GM23338 (cell line): ENCODE measurements around the gene TMEM8B. TPM values are rescaled to one million over a fixed set of nuclear protein-coding genes. Genes with fewer than 3 reads are reported as not detected.
A peak's percentile ranks its signal among the peaks of the same experiment; 100 is the strongest.

Source experiments
- ATAC-seq: fragments of 200-7000 bp; cut with Tn5 transposase; 3 replicates; pipeline ENCODE4 v1.9.1; 2020
- DNase-seq: peaks from one replicate; pipeline ENCODE4 v3.0.0-alpha.2; 2015; ENCODE audit warnings: low spot score
- H2AFZ ChIP-seq: fragments of 200-600 bp; sonication (generic); 2 replicates; pipeline ENCODE4 v1.8.0; 2016; ENCODE audit warnings: antibody characterized with exemption, mild to moderate bottlenecking, moderate library complexity
- H3F3A ChIP-seq: fragments of 200-600 bp; sonication (generic); replicated peaks from 2 replicates; pipeline ENCODE4 v1.8.0; 2017; ENCODE audit warnings: antibody characterized with exemption, mixed run types, low read depth
- H3K27ac ChIP-seq: fragments of 200-600 bp; sonication (generic); 2 replicates; pipeline ENCODE4 v1.6.1; 2016; ENCODE audit warnings: low read depth
- H3K27me3 ChIP-seq: fragments of 200-600 bp; sonication (generic); 2 replicates; pipeline ENCODE4 v1.8.0; 2016; ENCODE audit warnings: mild to moderate bottlenecking, mixed run types, moderate library complexity; ENCODE audit not compliant: insufficient read depth
- H3K36me3 ChIP-seq: fragments of 200-600 bp; sonication (generic); 2 replicates; pipeline ENCODE4 v1.8.0; 2016; ENCODE audit warnings: mild to moderate bottlenecking; ENCODE audit not compliant: insufficient read depth
- H3K4me1 ChIP-seq: fragments of 200-600 bp; sonication (generic); 2 replicates; pipeline ENCODE4 v1.8.0; 2016; ENCODE audit warnings: mild to moderate bottlenecking, moderate library complexity; ENCODE audit not compliant: insufficient read depth
- H3K4me2 ChIP-seq: fragments of 200-600 bp; sonication (generic); 2 replicates; pipeline ENCODE4 v1.7.1; 2017; ENCODE audit warnings: mixed run types
- H3K4me3 ChIP-seq: fragments of 200-600 bp; sonication (generic); 2 replicates; pipeline ENCODE4 v1.6.1; 2016; ENCODE audit warnings: mixed run types
- H3K79me2 ChIP-seq: fragments of 200-600 bp; sonication (generic); replicated peaks from 2 replicates; pipeline ENCODE4 v1.8.0; 2017; ENCODE audit warnings: mild to moderate bottlenecking; ENCODE audit not compliant: insufficient read depth
- H3K9me2 ChIP-seq: fragments of 200-600 bp; sonication (generic); 2 replicates; pipeline ENCODE4 v1.8.0; 2017; ENCODE audit not compliant: insufficient read depth
- H4K20me1 ChIP-seq: fragments of 200-600 bp; sonication (generic); replicated peaks from 2 replicates; pipeline ENCODE4 v1.8.0; 2017; ENCODE audit warnings: mild to moderate bottlenecking; ENCODE audit not compliant: insufficient read depth
- H3K27ac Mint-ChIP-seq: 2 replicates; pipeline ENCODE4 v1.8.0; 2020; ENCODE audit warnings: inconsistent platforms, mild to moderate bottlenecking, moderate library complexity, mixed read lengths
- H3K27me3 Mint-ChIP-seq: 3 replicates; pipeline ENCODE4 v1.8.0; 2022; ENCODE audit warnings: low read depth, mild to moderate bottlenecking, moderate library complexity, mixed read lengths, inconsistent platforms; ENCODE audit not compliant: insufficient read depth, poor library complexity
- H3K36me3 Mint-ChIP-seq: 3 replicates; pipeline ENCODE4 v1.8.0; 2021; ENCODE audit warnings: low read depth, mild to moderate bottlenecking, inconsistent platforms, moderate library complexity, mixed read lengths
- H3K4me1 Mint-ChIP-seq: 3 replicates; pipeline ENCODE4 v1.8.0; 2020; ENCODE audit warnings: mild to moderate bottlenecking, inconsistent platforms, mixed read lengths
- H3K4me3 Mint-ChIP-seq: 3 replicates; pipeline ENCODE4 v1.8.0; 2021; ENCODE audit warnings: moderate library complexity, mild to moderate bottlenecking, inconsistent platforms, mixed read lengths
- H3K9me3 Mint-ChIP-seq: 3 replicates; pipeline ENCODE4 v1.8.0; 2020; ENCODE audit warnings: moderate library complexity, mild to moderate bottlenecking, inconsistent platforms, mixed read lengths
- CREB1 ChIP-seq: fragments of 250-450 bp; sonication (Bioruptor Pico); IDR thresholded peaks from 2 replicates; pipeline ENCODE4 v1.5.0; 2020; ENCODE audit warnings: low read depth, mild to moderate bottlenecking, moderate library complexity
- EZH2 ChIP-seq: fragments of 200-600 bp; sonication (generic); IDR thresholded peaks from one replicate; pipeline ENCODE4 v1.8.0; 2017; ENCODE audit warnings: antibody characterized with exemption, mild to moderate bottlenecking, low read depth; ENCODE audit not compliant: unreplicated experiment
- EZH2phosphoT487 ChIP-seq: fragments of 200-600 bp; sonication (generic); IDR thresholded peaks from one replicate; pipeline ENCODE4 v1.8.1; 2018; ENCODE audit warnings: antibody characterized with exemption; ENCODE audit not compliant: unreplicated experiment
- JUNB ChIP-seq: IDR thresholded peaks from one replicate; pipeline ENCODE4 v1.6.1; 2016; ENCODE audit warnings: antibody characterized with exemption; ENCODE audit not compliant: unreplicated experiment
- NANOG ChIP-seq: IDR thresholded peaks from 2 replicates; pipeline ENCODE4 v1.6.1; 2016; ENCODE audit warnings: antibody characterized with exemption, borderline replicate concordance
- POLR2AphosphoS5 ChIP-seq: IDR thresholded peaks from 2 replicates; pipeline ENCODE4 v1.6.1; 2016; ENCODE audit warnings: antibody characterized with exemption, low read depth
- STAT1 ChIP-seq: IDR thresholded peaks from one replicate; pipeline ENCODE4 v1.6.1; 2016; ENCODE audit warnings: antibody characterized with exemption; ENCODE audit not compliant: unreplicated experiment
- ZNF114 ChIP-seq: fragments of 250-450 bp; sonication (Bioruptor Pico); IDR thresholded peaks from 2 replicates; pipeline ENCODE4 v1.5.0; 2020; ENCODE audit warnings: mild to moderate bottlenecking, moderate library complexity
- ZNF331 ChIP-seq: fragments of 250-450 bp; sonication (Bioruptor Pico); IDR thresholded peaks from 2 replicates; pipeline ENCODE4 v1.5.0; 2020; ENCODE audit warnings: low read depth, mild to moderate bottlenecking, moderate library complexity
- polyA plus RNA-seq: library from polyadenylated mRNA; unstranded; fragments of >200 nt; fragmentation: Nextera tagmentation; extraction: Ambion mirVana; gene quantifications from 2 replicates; pipeline ENCODE4 v1.2.1, GENCODE V29; 2016
- total RNA-seq: library from RNA; depleted of rRNA; stranded (reverse); fragments of >200 nt; shearing (Covaris generic); gene quantifications from 2 replicates; pipeline ENCODE4 v1.2.3, GENCODE V29; 2014
- TF ChIP-seq, protein P1 (sequence below): IDR thresholded peaks from one replicate; pipeline ENCODE4 v1.6.1; 2018; ENCODE audit warnings: antibody characterized with exemption; ENCODE audit not compliant: unreplicated experiment
- TF ChIP-seq, protein P2 (sequence below), 2 experiments: fragments of 200-600 bp in 1 of 2; sonication (generic) in 1 of 2; conservative IDR thresholded peaks; 2 replicates each; pipeline versions ENCODE4 v1.5.1 to v1.6.1; 2016 to 2017; ENCODE audit warnings: antibody characterized with exemption in 2 of 2, low read depth in 2 of 2, mild to moderate bottlenecking in 2 of 2, moderate library complexity in 1 of 2
- TF ChIP-seq, protein P3 (sequence below): fragments of 250-450 bp; sonication (Bioruptor Pico); IDR thresholded peaks from 2 replicates; pipeline ENCODE4 v1.5.0; 2020; ENCODE audit warnings: mild to moderate bottlenecking, moderate library complexity
- TF ChIP-seq, protein P4 (sequence below): IDR thresholded peaks from 2 replicates; pipeline ENCODE4 v1.6.1; 2016; ENCODE audit warnings: antibody characterized with exemption

TMEM8B gene
- total and polyA plus RNA-seq, 2 experiments from 2014 or later: 4.2 to 5.5 TPM

DNA sequence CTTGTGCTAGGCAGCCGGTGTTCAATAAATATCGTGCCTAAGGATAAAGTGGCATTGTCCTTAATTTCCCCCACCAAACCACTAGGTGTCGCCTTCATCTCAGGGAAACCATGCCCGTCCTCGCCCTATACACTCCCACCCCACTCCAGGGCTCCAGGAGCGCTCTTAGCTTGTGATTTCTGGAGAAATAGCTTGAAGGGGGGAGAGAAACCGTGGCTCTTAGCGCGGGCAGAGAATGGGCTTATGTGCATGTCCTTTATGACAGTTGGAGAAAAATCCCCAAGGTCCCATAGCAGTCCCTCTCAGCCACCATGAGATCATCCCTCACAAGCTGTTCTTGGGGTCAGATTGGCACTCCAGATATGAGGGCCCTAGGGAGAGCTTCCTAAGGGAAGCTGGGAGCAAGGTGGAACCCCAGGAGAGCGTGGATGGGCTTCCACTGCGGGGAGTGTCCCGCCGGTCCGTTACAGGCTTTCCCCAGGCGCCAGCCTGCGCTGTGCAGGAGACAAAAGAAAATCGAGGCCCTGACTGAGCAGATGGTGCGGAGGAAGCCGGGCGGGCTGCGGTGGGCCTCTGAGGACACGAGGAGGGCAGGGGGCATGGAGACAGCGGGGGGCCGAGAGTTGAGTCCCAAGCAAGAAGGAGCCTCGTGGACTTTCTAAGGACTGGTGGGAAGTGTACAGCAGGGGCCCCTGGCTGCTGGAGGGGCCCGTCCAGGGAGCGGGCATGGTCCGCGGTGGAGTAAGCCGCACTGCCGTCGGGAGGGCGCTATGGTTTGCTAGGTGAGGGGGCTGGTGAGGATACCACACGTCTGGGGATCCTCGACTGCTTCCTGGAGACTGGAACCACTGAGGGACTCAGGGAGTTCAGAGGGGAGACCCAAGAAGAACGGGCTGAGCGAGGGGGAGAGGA is 38.4 kb upstream of the TMEM8B start:
- H3K4me1 ChIP-seq: peaks cover 9% of the 10 kb centered on the region; the same call in 1 of the 2 replicates
- peak; percentile 82 for ATAC-seq
- no peak overlapping the region; the same call in 1 of the 2 replicates for H3K27ac Mint-ChIP-seq
- H3K79me2 ChIP-seq: no peaks in the 10 kb centered on the region
- H3K9me2 ChIP-seq: no peaks in the 10 kb centered on the region
- peaks cover 7% of the 10 kb centered on the region; the same call in 1 of the 2 replicates for H3K27me3 ChIP-seq
- peak overlapping the region; percentile 91 for H3K4me2 ChIP-seq
- peaks cover 17% of the 10 kb centered on the region for H3K4me1 Mint-ChIP-seq
- H3K9me3 Mint-ChIP-seq: no peaks in the 10 kb centered on the region; the same call in 2 of the 3 replicates
- no peaks in the 10 kb centered on the region for H3F3A ChIP-seq
- 0 out of 2 replicates have a peak, but pooled peaks cover 3% of the 10 kb centered on the region for H3K36me3 ChIP-seq
- peaks cover 14% of the 10 kb centered on the region for H3K27me3 Mint-ChIP-seq
- peak; percentile 90 for DNase-seq
- peak overlapping the region; percentile 64 for H3K4me3 ChIP-seq
- peaks cover 14% of the 10 kb centered on the region for H3K36me3 Mint-ChIP-seq
- H4K20me1 ChIP-seq: no peaks in the 10 kb centered on the region
- TF ChIP-seq, protein P1, sequence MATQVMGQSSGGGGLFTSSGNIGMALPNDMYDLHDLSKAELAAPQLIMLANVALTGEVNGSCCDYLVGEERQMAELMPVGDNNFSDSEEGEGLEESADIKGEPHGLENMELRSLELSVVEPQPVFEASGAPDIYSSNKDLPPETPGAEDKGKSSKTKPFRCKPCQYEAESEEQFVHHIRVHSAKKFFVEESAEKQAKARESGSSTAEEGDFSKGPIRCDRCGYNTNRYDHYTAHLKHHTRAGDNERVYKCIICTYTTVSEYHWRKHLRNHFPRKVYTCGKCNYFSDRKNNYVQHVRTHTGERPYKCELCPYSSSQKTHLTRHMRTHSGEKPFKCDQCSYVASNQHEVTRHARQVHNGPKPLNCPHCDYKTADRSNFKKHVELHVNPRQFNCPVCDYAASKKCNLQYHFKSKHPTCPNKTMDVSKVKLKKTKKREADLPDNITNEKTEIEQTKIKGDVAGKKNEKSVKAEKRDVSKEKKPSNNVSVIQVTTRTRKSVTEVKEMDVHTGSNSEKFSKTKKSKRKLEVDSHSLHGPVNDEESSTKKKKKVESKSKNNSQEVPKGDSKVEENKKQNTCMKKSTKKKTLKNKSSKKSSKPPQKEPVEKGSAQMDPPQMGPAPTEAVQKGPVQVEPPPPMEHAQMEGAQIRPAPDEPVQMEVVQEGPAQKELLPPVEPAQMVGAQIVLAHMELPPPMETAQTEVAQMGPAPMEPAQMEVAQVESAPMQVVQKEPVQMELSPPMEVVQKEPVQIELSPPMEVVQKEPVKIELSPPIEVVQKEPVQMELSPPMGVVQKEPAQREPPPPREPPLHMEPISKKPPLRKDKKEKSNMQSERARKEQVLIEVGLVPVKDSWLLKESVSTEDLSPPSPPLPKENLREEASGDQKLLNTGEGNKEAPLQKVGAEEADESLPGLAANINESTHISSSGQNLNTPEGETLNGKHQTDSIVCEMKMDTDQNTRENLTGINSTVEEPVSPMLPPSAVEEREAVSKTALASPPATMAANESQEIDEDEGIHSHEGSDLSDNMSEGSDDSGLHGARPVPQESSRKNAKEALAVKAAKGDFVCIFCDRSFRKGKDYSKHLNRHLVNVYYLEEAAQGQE: no peak
- TF ChIP-seq, protein P2, sequence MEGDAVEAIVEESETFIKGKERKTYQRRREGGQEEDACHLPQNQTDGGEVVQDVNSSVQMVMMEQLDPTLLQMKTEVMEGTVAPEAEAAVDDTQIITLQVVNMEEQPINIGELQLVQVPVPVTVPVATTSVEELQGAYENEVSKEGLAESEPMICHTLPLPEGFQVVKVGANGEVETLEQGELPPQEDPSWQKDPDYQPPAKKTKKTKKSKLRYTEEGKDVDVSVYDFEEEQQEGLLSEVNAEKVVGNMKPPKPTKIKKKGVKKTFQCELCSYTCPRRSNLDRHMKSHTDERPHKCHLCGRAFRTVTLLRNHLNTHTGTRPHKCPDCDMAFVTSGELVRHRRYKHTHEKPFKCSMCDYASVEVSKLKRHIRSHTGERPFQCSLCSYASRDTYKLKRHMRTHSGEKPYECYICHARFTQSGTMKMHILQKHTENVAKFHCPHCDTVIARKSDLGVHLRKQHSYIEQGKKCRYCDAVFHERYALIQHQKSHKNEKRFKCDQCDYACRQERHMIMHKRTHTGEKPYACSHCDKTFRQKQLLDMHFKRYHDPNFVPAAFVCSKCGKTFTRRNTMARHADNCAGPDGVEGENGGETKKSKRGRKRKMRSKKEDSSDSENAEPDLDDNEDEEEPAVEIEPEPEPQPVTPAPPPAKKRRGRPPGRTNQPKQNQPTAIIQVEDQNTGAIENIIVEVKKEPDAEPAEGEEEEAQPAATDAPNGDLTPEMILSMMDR (conservative IDR thresholded peaks at IDR 0.05; ENCODE audit: low read depth in 2 of 2): peak; percentile 93 to 98
- TF ChIP-seq ZNF331 (no peak), EZH2phosphoT487 (no peak), JUNB (no peak), CREB1 (no peak), EZH2 (no peak), NANOG (no peak), ZNF114 (CRISPR knock-in tag) (no peak), STAT1 (no peak), POLR2AphosphoS5 (peak; percentile 31)
- TF ChIP-seq, protein P3, sequence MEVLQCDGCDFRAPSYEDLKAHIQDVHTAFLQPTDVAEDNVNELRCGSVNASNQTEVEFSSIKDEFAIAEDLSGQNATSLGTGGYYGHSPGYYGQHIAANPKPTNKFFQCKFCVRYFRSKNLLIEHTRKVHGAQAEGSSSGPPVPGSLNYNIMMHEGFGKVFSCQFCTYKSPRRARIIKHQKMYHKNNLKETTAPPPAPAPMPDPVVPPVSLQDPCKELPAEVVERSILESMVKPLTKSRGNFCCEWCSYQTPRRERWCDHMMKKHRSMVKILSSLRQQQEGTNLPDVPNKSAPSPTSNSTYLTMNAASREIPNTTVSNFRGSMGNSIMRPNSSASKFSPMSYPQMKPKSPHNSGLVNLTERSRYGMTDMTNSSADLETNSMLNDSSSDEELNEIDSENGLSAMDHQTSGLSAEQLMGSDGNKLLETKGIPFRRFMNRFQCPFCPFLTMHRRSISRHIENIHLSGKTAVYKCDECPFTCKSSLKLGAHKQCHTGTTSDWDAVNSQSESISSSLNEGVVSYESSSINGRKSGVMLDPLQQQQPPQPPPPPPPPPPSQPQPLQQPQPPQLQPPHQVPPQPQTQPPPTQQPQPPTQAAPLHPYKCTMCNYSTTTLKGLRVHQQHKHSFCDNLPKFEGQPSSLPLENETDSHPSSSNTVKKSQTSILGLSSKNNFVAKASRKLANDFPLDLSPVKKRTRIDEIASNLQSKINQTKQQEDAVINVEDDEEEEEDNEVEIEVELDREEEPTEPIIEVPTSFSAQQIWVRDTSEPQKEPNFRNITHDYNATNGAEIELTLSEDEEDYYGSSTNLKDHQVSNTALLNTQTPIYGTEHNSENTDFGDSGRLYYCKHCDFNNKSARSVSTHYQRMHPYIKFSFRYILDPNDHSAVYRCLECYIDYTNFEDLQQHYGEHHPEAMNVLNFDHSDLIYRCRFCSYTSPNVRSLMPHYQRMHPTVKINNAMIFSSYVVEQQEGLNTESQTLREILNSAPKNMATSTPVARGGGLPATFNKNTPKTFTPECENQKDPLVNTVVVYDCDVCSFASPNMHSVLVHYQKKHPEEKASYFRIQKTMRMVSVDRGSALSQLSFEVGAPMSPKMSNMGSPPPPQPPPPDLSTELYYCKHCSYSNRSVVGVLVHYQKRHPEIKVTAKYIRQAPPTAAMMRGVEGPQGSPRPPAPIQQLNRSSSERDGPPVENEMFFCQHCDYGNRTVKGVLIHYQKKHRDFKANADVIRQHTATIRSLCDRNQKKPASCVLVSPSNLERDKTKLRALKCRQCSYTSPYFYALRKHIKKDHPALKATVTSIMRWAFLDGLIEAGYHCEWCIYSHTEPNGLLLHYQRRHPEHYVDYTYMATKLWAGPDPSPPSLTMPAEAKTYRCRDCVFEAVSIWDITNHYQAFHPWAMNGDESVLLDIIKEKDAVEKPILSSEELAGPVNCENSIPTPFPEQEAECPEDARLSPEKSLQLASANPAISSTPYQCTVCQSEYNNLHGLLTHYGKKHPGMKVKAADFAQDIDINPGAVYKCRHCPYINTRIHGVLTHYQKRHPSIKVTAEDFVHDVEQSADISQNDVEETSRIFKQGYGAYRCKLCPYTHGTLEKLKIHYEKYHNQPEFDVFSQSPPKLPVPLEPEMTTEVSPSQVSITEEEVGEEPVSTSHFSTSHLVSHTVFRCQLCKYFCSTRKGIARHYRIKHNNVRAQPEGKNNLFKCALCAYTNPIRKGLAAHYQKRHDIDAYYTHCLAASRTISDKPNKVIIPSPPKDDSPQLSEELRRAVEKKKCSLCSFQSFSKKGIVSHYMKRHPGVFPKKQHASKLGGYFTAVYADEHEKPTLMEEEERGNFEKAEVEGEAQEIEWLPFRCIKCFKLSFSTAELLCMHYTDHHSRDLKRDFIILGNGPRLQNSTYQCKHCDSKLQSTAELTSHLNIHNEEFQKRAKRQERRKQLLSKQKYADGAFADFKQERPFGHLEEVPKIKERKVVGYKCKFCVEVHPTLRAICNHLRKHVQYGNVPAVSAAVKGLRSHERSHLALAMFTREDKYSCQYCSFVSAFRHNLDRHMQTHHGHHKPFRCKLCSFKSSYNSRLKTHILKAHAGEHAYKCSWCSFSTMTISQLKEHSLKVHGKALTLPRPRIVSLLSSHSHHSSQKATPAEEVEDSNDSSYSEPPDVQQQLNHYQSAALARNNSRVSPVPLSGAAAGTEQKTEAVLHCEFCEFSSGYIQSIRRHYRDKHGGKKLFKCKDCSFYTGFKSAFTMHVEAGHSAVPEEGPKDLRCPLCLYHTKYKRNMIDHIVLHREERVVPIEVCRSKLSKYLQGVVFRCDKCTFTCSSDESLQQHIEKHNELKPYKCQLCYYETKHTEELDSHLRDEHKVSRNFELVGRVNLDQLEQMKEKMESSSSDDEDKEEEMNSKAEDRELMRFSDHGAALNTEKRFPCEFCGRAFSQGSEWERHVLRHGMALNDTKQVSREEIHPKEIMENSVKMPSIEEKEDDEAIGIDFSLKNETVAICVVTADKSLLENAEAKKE (CRISPR knock-in tag): no peak
- TF ChIP-seq, protein P4, sequence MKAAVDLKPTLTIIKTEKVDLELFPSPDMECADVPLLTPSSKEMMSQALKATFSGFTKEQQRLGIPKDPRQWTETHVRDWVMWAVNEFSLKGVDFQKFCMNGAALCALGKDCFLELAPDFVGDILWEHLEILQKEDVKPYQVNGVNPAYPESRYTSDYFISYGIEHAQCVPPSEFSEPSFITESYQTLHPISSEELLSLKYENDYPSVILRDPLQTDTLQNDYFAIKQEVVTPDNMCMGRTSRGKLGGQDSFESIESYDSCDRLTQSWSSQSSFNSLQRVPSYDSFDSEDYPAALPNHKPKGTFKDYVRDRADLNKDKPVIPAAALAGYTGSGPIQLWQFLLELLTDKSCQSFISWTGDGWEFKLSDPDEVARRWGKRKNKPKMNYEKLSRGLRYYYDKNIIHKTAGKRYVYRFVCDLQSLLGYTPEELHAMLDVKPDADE: no peak
- no peak overlapping the region for H3K27ac ChIP-seq
- H2AFZ ChIP-seq: peak overlapping the region; percentile 92
- peak overlapping the region; percentile 80 for H3K4me3 Mint-ChIP-seq
